IPS DF 19.7 (cell line): ENCODE data around the gene DCP2.

ENCODE experiments used
- DNase-seq: peaks from one replicate; pipeline ENCODE4 v3.0.0-alpha.2; 2013; ENCODE audit warnings: low read depth, low spot score

Gene DCP2

DNA sequence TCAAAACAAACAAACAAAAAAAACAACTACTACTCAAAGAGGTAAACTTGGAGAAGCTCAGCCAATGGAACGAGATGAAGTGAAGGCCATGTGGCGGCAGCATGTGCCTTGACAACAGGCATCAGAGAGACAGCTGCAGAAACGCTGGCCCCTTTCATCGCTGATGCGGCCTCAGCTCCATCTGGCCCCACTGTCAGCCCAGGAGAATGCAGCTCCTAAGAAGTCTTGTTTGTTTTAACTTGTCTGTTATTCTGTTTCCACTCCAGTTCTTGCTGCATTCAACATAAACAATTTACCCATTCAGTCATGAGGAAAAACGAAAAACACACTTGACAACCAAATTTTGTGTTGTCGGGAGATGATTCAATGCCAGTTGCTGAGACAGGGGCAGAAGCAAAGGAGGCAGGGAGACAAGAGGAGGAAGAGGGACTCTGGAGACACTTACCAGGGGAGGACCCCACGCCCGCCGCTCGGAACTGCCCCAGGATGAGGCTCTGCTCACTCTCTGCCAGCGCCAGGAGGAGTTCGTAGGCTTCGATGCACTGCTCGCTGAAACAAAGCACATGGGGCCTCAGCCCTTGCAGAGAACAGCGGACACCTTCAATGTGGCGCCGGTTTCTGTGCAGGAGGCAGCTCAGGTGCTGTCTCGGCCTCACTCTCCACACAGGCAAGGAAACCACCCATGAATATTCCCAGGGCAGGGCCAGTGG lies 91.2 kb downstream of the DCP2 start:
- no peak for DNase-seq

DNA sequence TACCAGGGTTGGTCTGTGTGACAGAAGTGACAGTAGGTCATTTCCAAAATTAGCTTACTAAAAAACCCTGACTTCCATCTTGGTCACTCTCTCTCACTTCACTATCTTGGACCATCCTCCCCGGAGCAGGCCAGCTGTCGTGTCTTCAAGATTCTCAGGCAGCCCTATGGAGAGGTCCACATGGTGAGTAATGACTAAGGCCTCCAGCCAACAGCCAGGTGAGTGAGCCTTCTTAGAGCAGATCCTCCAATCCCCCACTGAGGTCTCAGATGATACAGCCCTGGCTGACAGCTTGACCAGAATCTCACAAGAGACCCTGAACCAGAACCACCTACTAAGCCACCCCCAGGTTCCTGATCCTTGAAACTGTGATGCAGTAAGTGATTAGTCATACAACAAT lies 92.0 kb downstream of the DCP2 start:
- no peak for DNase-seq
